ENCODE data around the gene ASF1A.

The ASF1A gene

DNA sequence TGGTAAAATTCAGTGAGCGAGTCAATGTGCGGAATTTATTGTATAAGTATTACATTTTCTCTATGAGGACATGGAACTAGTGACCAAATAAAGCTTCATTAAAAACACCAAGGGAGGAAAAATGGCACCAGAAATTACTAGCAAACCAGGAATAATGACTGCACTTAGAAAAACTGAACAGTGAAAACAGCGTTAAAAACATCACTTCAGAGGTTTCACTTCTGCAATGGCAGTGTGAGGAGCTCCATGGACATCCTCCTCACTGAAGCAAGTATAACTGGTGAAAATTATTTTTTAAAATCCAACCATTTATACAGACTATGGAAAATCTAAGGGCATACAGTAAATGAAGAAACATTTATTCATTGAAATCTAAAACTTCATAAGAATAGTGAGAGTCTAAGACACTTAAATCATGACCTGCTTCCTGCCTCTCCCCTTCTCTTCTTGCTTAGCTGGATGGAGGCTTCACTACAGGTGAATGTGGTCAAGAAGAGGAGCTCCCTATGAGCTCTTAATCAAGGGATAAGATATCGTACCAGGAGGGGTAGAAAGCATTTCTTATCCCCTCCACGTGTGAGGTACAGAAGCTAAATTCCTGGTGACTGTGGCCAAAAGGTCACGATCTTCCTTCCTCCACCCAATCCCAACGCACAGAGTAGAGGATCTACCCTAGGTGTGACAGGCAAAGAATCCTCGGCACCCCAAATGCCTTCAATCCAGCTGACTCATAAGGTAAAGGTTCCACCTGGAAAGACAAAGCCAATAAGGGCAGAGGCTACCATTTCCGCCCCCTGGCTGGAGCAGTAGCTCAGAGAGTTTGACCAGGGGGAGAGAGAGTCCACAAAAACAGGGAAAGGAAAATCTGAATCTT lies 12.3 kb upstream of the ASF1A start:
- no peak for DNase-seq (ENCODE audit: low read depth in 2 of 2)

DNA sequence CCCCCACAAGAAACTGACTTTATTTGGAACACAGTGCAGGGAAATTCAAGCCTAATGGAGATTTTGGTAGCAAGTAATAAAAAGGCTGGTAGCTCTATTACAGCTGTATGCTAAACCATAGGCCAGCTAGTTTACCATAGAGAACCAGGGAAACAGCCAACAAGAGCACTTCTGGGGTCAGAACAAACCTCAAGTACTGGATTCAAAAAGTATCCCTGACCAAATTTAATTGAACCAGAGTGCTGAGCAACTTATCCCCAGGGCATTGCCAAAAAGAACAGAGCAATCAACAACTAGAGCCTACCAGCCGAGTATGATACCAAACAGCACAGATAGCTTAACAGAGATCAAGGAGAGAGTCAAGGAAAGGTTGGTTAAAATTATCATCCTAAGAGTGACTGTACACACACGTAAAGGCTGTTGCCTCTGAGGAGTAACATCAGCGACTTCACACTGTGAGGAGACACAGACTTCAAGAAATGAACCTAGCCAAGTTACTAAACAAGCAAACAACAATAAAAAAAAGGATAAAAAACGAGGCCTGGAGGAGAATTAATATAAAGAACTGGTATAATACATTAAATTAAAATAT lies 11.5 kb upstream of the ASF1A start:
- DNase-seq (ENCODE audit: low read depth in 2 of 2), result no peak

DNA sequence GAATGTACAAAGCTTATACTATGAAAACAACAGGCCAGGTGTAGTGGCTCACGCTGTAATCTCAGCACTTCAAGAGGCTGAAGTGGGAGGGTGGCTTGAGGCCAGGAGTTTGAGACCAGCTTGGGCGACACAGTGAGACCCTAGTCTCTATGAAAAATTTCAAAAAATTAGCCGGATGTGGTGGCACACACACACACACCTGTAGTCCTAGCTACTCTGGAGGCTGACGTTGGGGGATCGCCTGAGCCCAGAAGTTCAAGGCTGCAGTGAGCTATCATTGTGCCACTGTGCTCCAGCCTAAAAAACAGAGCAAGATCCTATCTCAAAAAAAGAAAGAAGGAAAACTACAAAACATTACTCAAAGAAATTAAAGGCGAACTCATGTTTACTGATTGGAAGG lies 7.3 kb upstream of the ASF1A start:
- DNase-seq (ENCODE audit: low read depth in 2 of 2), result no peak

DNA sequence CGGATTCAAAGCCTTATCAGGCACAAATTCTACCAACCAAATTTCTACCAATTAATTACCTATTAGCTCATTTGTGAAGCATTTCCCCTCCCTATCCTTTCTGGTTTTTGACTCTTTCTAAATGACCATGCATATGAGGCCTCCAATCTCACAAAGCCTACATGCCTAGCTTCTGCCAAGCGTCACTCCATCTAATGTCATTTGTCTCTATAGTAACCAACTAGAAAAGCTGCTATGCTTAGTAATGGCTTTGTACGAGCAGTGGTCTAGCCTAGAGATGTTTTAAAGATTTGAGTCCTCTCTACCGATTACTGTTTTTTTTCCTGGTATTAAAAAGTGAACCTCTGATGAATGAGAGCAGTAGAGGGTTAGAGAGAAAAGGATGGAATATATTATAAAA lies 4.8 kb upstream of the ASF1A start:
- no peak for DNase-seq (ENCODE audit: low read depth in 2 of 2)

DNA sequence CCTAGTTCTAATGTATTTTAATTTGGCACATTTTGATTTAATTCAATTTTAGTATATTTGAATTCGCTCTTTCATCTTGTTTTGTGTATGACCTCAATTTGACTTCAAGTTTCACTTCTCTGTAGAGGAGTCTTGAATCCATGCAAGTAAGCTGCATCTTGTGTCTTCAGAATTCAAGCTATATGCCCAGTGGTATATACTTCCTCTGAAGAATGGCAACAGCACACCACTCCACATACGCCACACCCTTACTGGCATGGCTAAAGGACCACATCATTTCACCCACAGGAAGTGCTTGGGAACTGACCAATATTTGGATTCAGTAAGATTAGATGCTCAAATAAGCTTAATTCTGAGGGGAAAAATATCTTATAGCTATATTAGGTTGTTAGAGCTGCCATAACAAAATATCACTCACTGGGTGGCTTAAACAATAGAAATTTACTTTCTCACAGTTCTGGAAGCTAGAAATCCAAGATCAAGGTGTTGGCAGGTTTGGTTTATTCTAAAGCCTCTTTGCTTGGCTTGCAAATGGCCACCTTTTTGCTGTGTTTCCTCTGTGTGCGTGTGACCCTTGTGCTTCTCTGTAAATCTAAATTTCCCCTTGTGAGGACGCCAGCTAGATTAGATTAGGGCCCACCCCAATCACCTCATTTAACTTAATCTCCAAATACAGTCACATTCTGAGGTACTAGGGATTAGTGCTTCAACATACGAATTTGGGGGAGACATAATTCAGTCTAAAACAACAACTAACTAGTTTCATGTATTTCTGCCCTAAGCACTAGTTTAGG lies 2.8 kb upstream of the ASF1A start:
- no peak for DNase-seq (ENCODE audit: low read depth in 2 of 2)

DNA sequence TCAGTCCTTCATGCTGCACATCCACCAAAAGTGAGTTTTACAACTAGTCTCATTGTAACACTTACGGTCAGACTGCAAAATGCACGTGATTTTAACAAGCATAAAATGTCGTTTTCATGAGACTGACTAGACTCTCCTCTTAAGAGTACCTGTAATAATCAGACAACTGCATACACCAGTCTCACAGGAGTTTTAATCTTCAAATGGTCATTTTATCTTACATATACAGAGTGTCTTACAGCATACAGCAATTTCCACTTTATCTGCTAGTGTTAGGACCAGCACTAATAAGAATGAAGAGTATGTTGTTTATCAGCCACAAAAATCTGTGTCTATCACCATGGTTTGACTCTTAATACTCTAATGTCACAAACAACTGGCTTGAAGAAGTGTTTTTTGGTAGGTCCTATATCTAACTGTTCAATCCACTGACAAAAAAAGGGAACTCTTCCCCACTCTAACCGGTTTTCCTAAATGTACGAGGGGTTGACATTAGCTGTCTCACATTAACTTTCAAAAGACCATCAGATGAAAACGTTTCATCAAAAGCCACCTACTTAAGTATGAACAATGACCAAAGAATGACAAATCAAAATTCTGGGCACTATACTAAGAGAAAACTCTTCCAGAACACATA lies 1.5 kb upstream of the ASF1A start:
- no peak for DNase-seq (ENCODE audit: low read depth in 2 of 2)

DNA sequence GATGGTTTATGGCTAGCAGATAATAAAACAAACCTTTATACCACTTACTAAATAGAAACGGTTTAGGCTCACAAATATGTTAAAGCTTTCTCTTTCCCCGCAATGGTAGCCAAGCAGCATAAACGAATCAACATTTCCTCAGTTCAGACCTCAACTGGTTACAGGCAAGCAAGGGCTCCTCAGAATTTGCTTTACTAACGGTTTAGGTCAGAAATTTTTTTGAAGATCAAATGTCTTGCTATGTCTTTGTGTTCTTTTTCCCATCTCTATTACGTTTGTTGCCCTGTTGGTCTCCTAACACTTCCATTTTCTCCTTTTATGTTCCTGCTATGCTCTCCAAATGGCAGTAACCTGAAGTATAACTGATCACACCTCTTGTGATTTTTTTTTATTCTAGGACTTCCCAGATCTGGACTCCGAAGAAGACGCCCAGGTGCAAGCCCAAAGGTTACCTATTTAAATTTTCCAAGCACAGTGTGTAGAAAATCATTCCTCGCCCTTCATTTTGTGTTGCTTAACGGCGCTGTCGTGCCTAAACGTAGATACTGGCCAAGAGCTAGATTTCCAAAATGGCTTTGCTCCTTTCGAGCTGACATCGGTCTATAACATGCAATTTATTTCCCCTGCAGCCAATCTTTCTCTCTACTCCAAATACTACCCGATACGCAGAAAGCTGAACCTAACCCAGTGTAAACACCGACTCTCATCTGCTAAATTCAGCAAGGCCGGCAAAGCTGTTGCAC lies 717 bp upstream of the ASF1A start:
- no peak for DNase-seq (ENCODE audit: low read depth in 2 of 2)

DNA sequence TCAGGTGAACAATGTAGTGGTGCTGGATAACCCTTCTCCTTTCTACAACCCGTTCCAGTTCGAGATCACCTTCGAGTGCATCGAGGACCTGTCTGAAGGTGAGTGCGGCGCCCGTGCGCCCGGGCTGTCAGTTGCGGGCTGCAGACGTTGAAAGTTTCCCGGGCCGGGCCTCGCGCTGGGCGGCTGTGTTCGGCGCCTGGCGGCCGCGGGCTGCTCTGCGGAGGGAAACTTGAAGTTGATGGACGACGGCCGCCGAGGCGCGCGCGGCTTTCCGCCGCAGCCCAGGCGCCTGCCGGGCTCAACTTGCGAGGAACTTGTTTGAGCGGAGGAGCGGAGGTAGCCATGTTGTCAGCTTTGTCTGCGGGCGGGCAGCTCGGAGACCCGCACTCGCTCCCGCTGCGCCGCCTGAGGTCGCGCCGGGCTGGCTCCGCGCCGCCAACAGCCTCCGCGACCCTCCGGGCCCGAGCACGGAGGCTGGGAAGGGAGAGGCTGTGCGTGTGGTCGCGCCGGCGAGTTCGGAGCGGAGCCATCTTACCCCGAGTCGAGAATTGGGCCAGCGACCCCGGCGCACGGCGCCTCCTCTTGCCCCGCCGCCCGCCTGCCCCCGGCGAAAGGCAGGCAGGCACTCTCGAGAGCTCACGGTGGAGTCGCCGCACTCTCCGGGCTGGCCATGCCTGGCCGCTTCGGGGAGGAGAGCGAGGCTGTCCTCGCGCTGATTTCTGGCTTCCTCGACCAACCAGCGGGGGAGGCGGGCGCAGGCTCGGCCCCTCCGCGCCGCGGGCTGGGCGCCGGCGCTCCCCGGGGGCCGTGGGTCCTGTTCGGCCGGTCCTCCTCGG lies 691 bp downstream of the ASF1A start:
- peak; percentile 19 to 25 for DNase-seq (ENCODE audit: low read depth in 2 of 2)

DNA sequence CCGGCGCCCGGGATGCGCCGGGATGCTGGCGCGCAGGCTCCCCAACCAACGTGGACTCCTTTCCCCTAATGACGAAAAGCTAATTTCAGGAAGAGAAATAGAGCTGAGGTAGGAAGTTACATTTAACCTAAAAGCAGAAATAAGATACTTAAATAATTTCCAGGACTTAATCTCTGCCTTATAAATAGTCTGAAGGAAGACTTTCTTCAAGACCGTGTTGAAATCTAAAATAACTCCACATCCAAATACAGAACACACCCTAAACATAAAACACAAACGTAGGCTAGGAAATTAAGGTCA lies 1.3 kb downstream of the ASF1A start:
- DNase-seq (ENCODE audit: low read depth in 2 of 2), result no peak

DNA sequence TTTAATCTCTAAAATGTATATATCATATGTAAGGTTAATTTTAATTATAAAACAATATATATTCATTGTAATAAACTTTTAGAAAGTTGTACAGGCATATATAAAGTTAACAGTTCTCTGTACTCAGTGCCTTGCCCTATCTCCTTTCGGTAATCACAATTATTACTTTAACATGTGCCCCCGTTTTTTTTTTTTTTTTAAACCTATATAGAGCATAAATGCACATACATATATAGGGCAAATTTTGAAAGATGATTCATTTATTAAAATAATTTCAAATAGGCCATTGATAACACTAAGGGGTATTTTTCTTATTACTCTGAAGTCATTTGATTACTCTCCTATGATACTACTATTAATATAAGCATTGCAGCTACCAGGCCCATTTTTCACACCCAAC lies 1.9 kb downstream of the ASF1A start:
- DNase-seq (ENCODE audit: low read depth in 2 of 2), result no peak

DNA sequence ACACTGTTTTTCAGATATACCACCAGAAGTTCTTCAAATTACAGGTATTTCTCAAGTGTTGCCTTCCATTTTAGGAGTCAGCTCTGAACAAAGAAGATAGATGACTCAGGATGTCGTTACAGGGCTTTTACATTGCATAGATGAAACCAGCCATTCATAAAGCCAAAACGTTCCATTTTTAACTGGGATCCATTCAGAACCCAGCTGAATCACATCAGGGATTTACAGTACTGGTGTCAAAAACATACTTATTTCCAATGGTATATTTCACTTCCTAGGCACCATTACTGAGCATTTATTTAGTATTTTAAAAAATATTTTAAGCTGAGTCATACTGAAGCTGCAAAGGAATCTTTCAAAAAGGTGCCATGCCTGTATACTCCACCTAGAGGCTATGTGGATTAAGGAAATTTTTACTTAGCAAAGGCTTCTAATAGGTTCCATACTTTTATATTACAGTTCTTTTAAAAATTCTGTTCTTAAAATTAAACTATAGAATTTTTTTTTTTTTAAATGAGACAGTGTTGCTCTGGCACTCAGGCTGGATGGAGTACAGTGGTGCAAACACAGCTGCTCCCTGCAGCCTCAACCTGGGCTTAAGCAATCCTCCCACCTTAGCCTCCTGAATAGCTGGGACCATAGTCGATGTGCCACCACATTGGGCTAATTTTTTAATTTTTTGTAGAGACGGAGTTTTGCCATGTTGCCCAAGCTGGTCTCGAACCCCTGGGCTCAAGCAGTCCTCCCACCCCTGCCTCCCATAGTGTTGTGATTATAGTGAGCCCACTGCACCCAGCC lies 2.6 kb downstream of the ASF1A start:
- DNase-seq (ENCODE audit: low read depth in 2 of 2), result no peak

DNA sequence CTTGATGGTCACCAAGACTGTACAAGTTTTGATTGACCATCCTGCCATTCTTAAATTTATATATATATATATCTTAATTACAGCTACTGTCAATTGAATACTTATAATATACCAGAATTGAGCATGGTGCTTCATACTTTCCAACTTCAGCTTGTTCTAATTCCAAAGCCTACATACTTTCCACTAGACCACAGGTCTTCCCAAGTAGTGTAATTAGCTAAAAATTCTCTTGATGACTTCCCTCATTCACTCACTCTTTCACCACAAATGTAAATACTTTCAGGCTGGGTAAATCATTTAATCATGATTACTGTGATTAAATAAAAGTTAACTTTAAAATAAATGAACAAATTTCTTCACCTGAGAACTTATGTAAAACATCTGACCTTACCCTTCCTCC lies 3.4 kb downstream of the ASF1A start:
- no peak for DNase-seq (ENCODE audit: low read depth in 2 of 2)

DNA sequence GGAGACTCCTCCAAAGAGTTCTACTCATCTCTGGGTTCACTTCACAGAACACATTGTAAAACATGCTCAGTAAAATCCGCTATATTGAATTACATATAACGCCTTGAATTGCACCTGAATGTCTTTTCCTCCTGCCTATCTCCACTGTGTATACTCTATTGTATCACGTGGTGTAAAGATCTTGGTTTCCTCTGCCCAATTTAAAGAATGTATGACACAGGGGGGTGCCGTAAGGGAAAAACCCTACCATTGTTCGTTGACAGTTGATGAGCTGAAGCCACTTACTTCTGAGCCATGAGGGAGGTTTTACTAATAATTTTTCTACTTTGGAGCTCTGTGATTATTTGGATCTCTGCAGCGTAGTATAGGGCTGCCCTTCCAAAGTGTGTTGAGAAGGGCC lies 6.0 kb downstream of the ASF1A start:
- DNase-seq (ENCODE audit: low read depth in 2 of 2), result no peak

DNA sequence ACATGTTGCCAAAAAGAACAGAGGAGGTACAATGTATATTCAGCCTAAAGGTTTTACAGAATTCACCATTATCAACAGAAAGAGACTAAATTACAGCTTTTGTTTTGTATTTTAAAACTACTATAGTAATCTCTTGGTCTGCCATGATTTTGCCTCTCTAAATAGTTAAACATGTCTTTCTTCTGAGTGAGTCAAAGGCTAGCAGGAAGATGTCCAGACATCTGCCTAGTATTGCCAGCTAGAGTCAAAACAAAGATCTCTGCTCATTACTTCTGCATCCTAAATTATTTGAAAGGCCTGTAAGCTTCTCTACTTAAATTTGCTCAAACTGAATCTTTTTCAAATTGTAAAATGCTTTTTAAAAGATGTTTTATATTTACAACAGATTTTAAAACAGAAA lies 8.8 kb downstream of the ASF1A start:
- DNase-seq (ENCODE audit: low read depth in 2 of 2), result no peak

DNA sequence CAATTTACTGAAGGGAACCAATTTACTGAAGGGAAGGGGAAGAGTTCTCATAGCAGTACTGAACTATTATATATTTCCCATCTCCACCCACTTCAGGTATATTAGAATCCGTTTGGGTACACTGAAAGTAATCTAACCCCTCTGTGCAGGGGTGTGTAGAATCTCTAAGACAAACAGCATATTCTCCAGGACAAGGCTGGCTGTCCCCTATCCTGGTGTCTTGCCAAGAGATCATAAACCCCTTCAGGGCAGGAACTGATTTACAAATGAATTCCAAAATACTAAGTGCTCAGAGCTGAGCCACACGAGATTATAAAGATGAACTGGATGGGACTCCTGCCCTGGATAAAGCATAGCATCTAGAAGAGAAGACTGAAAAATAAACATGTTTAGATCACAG lies 9.2 kb downstream of the ASF1A start:
- no peak for DNase-seq (ENCODE audit: low read depth in 2 of 2)

DNA sequence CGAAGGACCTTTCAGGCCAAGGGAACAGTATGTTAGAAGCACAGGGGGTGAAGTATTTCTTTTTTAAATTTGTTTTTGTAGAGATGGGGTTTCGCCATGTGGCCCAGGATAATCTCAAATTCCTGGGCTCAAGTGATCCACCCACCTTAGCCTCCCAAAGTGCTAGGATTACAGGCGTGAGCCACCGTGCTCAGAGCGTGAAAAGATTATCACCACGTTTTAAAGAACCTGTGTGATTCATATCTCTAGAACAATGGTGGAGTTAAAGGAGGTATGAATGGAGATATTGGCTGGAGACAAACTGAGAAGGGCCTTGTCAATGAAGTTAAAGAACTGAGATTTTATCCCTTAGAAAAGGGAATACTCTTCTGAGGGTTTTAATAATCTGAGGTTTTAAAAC lies 9.7 kb downstream of the ASF1A start:
- no peak for DNase-seq (ENCODE audit: low read depth in 2 of 2)

DNA sequence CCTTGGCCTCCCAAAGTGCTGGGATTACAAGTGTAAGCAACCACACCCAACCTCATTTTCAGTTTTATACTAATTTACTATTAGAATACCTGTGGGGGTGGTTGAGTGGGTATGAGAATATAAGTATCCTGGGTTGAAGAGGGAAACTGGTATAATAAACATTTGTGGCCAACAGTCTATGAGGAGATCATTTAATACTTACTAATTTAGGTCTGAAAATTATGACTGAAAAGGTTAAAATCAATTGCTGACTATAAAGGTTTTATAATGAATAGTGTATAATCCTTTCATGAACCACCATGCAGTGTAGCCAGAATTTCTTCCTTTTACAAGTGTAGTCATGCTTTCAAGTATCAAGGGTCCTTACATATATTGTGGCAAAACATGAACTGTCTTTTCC lies 11.1 kb downstream of the ASF1A start:
- DNase-seq (ENCODE audit: low read depth in 2 of 2), result no peak

DNA sequence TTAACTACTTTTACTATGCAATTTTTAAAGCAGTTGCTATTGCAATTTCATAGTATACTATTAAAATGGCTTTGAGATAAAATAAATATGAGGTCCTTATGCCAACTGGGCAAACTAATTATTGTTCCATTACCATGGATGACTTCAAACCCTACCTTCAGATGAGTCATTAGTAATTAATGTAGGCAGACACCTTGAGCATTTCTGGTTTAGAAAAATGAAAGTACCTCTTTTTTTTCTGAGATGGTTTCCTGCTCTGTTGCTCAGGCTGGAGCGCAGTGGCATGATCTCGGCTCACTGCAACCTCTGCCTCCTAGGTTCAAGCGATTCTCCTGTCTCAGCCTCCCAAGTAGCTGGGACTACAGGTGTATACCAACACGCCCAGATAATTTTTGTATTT lies 11.9 kb downstream of the ASF1A start:
- no peak for DNase-seq (ENCODE audit: low read depth in 2 of 2)

DNA sequence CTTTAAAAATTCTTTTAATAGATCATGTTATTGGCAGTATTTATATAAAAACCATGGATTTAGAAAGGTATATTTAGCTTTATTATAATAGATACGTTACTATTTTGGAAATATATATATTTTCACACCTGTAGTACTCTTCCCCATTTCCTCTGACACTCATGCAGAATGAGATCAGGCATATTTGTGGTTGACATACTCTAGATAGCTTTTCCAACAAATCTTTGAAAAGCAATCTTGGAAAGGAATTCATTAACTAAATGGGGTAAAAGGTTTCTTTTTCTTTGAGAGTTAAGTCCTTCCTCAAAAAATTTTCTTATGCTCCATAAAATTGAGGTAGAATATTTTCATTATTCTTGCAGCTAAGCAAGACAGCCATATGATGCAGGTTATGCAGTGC lies 14.5 kb downstream of the ASF1A start:
- no peak for DNase-seq (ENCODE audit: low read depth in 2 of 2)

DNA sequence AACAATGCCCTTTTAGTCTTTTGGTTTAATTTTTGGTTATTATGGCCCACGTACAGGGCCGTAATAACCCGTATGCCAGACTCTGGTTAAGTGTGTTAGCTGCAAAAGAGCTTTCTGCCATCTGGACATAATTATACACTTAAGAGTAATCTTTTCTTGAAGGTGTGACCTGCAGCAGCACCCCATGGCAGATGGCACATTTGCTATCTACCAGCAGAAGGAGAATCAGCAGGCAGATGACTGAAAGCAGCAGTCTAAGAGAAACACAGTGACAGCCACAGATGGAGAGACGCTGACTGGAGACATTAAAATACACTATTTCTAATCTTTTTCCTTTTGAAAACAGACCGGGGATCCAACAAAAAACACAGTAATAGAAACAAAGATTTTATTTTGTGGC lies 18.7 kb downstream of the ASF1A start:
- DNase-seq (ENCODE audit: low read depth in 2 of 2), result no peak
